ENCODE measurements around the gene MCFD2. TPM values are rescaled to one million over a fixed set of nuclear protein-coding genes. Genes with fewer than 3 reads are reported as not detected.
A peak's percentile ranks its signal among the peaks of the same experiment; 100 is the strongest.

The MCFD2 gene
- total RNA-seq, 1 donor from 2014 or later: 105 TPM

DNA sequence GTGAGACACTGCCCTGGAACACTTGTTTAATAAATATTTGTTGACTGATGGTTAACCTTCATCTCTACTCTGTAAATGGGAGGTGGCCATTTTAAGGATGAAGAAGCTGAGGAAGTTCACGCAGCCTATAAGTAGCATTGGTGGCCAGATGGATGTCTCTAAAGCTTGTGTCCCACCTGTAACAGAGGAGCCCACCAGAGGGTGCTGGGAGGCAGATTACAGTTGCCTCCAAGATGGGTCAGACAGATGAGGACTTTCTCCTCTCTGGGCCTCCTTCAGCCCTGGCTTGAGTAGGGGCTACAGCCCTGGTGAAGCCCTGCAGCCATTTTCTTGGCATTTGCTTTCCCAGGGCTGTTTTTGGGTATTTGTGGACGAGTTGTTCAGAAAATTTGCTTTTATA lies 45.0 kb upstream of the MCFD2 start:
- no peak for DNase-seq (ENCODE audit: low read depth)
- FAIRE-seq: no peak
- Histone ChIP-seq H3K4me3 (ENCODE audit: low read depth, low read length) (no peak overlapping the region), H3K27me3 (ENCODE audit: control insufficient read depth, insufficient read depth, low read length) (no peaks in the 10 kb centered on the region), H3K36me3 (ENCODE audit: control insufficient read depth, insufficient read depth, low read length) (peaks cover 17% of the 10 kb centered on the region)
- TF ChIP-seq, protein P1, sequence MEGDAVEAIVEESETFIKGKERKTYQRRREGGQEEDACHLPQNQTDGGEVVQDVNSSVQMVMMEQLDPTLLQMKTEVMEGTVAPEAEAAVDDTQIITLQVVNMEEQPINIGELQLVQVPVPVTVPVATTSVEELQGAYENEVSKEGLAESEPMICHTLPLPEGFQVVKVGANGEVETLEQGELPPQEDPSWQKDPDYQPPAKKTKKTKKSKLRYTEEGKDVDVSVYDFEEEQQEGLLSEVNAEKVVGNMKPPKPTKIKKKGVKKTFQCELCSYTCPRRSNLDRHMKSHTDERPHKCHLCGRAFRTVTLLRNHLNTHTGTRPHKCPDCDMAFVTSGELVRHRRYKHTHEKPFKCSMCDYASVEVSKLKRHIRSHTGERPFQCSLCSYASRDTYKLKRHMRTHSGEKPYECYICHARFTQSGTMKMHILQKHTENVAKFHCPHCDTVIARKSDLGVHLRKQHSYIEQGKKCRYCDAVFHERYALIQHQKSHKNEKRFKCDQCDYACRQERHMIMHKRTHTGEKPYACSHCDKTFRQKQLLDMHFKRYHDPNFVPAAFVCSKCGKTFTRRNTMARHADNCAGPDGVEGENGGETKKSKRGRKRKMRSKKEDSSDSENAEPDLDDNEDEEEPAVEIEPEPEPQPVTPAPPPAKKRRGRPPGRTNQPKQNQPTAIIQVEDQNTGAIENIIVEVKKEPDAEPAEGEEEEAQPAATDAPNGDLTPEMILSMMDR (IDR thresholded peaks at IDR 0.05; ENCODE audit: insufficient read depth, low read length, severe bottlenecking): no peak

DNA sequence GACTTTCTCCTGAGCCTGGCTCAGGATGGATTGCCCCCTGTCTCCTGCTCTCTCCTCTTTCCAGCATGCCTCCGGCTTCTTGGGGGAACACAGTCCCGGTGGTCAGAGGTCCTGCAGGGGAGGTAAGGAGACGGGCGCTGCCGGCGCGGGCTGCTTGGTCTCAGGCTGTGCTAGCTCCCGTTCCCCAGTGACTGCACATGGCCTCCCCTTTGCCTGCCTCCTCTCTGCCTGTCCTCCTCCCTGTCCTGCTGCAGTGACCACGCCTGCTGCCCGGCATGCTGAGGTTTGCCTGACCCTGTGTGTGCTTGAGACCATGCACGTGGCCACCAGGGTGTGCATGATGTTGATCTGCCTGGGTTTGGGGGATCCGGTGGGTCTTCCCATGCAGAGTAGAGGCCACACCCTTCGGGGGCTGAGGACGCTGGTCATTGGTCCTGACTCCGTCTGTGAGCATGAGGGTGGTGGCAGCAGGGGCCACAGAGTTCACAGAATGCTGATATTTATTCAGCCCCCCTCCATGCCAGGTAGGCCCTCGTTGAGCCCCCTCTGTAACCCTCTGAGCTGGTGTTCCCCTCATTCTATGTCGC lies 42.9 kb upstream of the MCFD2 start:
- H3K4me3 ChIP-seq (ENCODE audit: low read depth, low read length): no peak overlapping the region
- H3K36me3 ChIP-seq (ENCODE audit: control insufficient read depth, insufficient read depth, low read length): peaks cover 17% of the 10 kb centered on the region
- TF ChIP-seq, protein P1 (IDR thresholded peaks at IDR 0.05; ENCODE audit: insufficient read depth, low read length, severe bottlenecking): no peak
- H3K27me3 ChIP-seq (ENCODE audit: control insufficient read depth, insufficient read depth, low read length): no peaks in the 10 kb centered on the region
- peak; percentile 92 for FAIRE-seq
- no peak for DNase-seq (ENCODE audit: low read depth)

DNA sequence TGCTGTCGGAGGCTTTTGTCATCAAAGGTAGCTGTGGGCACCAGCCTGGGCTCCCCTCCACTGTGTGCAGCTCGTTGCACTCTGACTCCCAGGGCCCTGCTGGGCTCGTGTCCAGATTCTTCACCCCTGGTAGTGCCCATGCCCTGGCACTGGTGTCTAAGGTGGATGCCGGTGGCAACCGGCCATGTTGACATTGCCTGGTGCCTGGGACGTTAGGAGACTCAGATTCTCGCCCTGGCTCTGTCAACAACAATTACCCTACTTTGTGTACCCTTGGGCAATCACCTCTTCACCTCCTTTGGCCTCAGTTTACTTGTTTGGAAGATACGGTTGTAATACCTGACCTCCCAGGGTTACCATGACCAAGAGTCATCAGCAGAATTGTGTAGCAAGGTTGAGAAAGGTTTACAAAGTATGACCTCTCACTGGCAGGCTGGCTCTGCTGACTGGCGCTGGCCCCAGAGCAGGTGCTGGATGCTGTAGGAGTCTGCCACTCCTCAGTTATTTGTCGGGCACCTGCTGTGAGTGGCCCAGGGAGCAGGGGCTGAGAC lies 41.5 kb upstream of the MCFD2 start:
- TF ChIP-seq, protein P1 (IDR thresholded peaks at IDR 0.05; ENCODE audit: insufficient read depth, low read length, severe bottlenecking): no peak
- H3K36me3 ChIP-seq (ENCODE audit: control insufficient read depth, insufficient read depth, low read length): peaks cover 20% of the 10 kb centered on the region
- FAIRE-seq (no peak), DNase-seq (ENCODE audit: low read depth) (no peak)
- H3K4me3 ChIP-seq (ENCODE audit: low read depth, low read length): no peak overlapping the region
- H3K27me3 ChIP-seq (ENCODE audit: control insufficient read depth, insufficient read depth, low read length): no peaks in the 10 kb centered on the region

DNA sequence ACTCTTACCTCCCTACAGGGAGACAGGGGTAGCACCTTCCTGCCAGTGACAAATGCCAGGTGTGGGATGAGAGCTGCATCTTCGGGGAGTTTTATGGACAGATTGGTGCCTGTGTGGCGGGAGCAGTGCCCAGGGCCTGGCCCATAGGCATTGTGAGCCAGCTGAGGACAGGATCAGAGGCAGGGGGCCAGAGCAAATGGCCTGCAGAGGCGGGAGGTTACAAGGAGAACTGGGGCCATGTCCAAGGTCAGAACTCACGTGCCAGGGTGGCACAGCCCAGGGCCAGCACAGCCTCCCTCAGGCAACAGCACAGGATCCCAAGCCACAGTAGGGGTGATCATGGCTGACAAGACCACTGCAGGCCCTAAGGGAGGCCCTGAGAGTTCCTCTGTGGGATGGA lies 40.2 kb upstream of the MCFD2 start:
- FAIRE-seq (no peak), DNase-seq (ENCODE audit: low read depth) (no peak)
- TF ChIP-seq, protein P1 (IDR thresholded peaks at IDR 0.05; ENCODE audit: insufficient read depth, low read length, severe bottlenecking): no peak
- H3K36me3 ChIP-seq (ENCODE audit: control insufficient read depth, insufficient read depth, low read length): peaks cover 22% of the 10 kb centered on the region
- no peak overlapping the region for H3K4me3 ChIP-seq (ENCODE audit: low read depth, low read length)
- H3K27me3 ChIP-seq (ENCODE audit: control insufficient read depth, insufficient read depth, low read length): no peaks in the 10 kb centered on the region

DNA sequence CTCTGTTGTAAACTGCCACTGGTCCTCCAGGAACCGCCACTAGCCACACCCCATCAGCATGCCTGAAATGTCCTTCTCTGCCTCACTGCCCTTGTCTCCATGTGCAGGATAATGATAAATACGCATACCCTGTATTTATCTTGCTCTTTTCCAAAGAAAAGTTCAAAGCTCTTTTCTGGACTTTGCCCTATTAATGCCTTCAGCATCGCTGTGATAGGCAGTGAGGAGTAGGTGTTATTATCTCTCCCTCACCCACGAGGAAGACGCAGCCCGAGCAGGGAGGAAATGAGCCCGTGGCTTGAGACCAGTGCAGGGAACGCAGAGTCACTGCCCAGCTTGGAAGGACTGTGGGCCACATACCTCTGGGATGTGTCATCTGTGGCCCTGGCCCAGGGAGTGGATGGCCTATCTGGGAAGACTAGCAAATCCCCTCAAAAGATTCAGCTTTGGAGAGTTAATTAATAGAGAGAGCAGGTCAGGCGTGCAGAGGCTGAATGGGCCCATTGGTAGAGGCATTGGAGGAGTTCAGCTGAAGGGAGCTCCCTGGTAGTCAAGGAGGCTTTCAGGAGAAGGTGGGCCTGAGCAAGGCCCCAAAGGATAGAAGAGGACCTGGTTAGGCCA lies 39.5 kb upstream of the MCFD2 start:
- Histone ChIP-seq H3K27me3 (ENCODE audit: control insufficient read depth, insufficient read depth, low read length) (no peaks in the 10 kb centered on the region), H3K4me3 (ENCODE audit: low read depth, low read length) (no peak overlapping the region), H3K36me3 (ENCODE audit: control insufficient read depth, insufficient read depth, low read length) (peaks cover 25% of the 10 kb centered on the region)
- FAIRE-seq (no peak), DNase-seq (ENCODE audit: low read depth) (peak; percentile 56)
- TF ChIP-seq, protein P1 (IDR thresholded peaks at IDR 0.05; ENCODE audit: insufficient read depth, low read length, severe bottlenecking): no peak

Measured in bronchial epithelial cell (primary cell).